Measurements from ENCODE around the gene OSBPL2.

- TF ChIP-seq POLR2A (IDR thresholded peaks at IDR 0.05; ENCODE audit: low read depth, low read length) (no peak), POLR2AphosphoS5 (IDR thresholded peaks at IDR 0.05; ENCODE audit: low read depth, low read length) (no peak)
Measured at GRCh38 chr20:62228982-62229545, 9.3 kb upstream of the OSBPL2 start.
